WI38 (cell line): ENCODE results near the gene DCAF8L2.
"Not testable (repeated sequence)": the region's sequence is repeated elsewhere in the genome, so short reads cannot be mapped to it uniquely, and the experiment has no call there.

Experiments
- H3K4me3 ChIP-seq: 2 replicates; pipeline ENCODE4 v1.5.1; 2011; ENCODE audit warnings: low read depth, mild to moderate bottlenecking, control low read depth, low read length
- CTCF ChIP-seq: IDR thresholded peaks from 2 replicates; pipeline ENCODE4 v1.5.1; 2012; ENCODE audit warnings: low read depth, mild to moderate bottlenecking, control low read depth, low read length

Gene DCAF8L2

GRCh38 chrX:27590044-27590443, at the start of gene DCAF8L2:
Gene DCAF8L2, plus strand, starts transcription at chrX:27590344. Its CDS starts 156,552 bp downstream, at chrX:27746896.
- no peak within 1 kb of the TSS for H3K4me3 ChIP-seq
- no peak for TF ChIP-seq CTCF

- not testable (repeated sequence) for H3K4me3 ChIP-seq
Observed at GRCh38 chrX:27541161-27541560, 49.0 kb upstream of the DCAF8L2 start.

DNA sequence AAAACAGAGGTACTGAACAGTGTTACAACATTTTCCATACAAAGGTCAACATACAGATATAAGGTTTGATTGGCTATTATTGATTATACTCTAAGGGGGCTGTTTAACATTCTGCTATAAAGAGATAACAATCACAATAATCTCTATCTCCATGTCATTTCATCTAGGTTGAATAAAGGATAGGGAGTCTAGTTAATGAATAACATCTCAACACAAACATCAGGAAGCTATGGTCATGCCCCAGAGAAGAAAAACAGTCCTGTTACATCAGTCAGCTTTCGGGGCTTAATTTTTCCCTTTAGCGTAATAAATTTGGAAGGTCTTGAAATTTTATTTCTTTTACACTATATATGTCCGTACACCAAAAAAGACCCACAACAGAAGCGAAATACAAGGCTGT, 41.5 kb upstream of the DCAF8L2 start:
- no peak overlapping the region for H3K4me3 ChIP-seq
- TF ChIP-seq CTCF, result no peak

- no peak overlapping the region for H3K4me3 ChIP-seq
- no peak for TF ChIP-seq CTCF
Observed at GRCh38 chrX:27549688-27550087, 40.5 kb upstream of the DCAF8L2 start.

DNA sequence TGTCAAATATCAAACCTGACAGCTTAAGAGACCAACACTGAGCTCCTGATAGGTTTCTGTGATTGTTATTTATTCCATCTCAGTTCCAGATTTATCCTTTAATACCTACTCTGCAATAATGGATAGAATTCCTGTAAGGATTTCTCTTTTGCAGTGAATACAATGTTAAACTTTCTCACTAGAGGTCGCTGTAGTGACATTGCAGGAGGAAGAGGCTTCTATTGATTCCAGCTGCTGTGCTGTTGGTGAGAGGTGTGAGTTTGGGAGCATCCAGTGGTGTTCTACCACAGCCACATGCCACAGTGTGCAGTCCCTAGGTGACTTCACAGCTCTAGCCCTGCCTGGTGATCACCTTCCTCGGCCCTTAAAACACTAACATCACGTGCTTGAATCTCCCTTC, 34.6 kb upstream of the DCAF8L2 start:
- no peak overlapping the region for H3K4me3 ChIP-seq
- TF ChIP-seq CTCF, result no peak

DNA sequence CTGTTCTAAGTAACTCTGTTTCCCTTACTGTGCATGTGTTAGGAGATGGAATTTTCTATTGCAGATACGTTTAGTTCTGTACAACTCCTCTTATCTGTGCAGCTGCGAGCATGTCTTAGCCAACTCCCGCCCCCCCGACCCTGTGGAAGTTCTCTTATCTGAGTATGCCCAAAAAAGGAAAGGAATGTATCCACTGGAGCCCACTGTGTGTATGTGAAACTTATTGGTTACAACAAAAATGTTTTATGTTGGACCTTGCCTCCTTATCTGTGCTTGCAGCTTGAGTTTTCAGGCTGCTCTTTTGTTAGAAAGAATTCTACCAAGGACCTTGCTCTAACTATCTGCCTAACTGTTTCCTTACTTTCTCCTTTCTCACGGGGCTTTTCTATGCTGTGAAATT, 24.2 kb upstream of the DCAF8L2 start:
- no peak for TF ChIP-seq CTCF

GRCh38 chrX:27571164-27571563, 19.0 kb upstream of the DCAF8L2 start:
- no peak overlapping the region for H3K4me3 ChIP-seq
- no peak for TF ChIP-seq CTCF

More for the DNA sequence above, 24.2 kb upstream of the DCAF8L2 start:
- H3K4me3 ChIP-seq, result no peak overlapping the region

- no peak for TF ChIP-seq CTCF
- no peak overlapping the region for H3K4me3 ChIP-seq
Observed at GRCh38 chrX:27575565-27575964, 14.6 kb upstream of the DCAF8L2 start.
